Measurements from ENCODE around the gene AKT3. TPM values are rescaled to one million over a fixed set of nuclear protein-coding genes. Genes with fewer than 3 reads are reported as not detected.

AKT3 gene
- polyA plus RNA-seq, 1 donor (not counting 4 experiments of a cell fraction or from before 2014, with no cell fraction given): 2.9 TPM

DNA sequence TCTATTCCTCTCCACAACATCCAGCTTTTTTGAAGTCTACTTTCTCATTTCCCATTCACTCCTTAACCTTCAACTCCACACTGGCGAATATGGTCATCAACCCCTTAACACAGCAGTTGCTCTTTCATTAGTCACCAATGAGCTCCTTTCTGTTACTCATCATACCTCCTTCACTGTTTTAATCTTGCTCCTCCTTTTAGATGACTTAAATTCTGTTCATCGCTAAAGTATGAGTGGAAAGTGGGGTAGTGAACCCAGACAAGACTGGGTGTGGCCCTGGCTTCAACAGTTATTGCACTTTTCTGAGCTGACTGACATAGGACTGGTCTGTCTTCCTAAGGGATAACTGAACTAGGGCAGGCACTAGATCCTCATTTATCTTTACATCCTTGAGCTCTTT is 51.3 kb downstream of the AKT3 start:
- Histone ChIP-seq H3K79me2 (ENCODE audit: control insufficient read depth, insufficient read depth, low read length) (no peaks in the 10 kb centered on the region), H3K4me2 (ENCODE audit: control insufficient read depth, extremely low read depth, insufficient read depth, low read depth, low read length) (no peak overlapping the region), H3K36me3 (ENCODE audit: control insufficient read depth in 2 of 2, extremely low read depth in 1 of 2, insufficient read depth in 2 of 2, low read length in 2 of 2) (no peaks in the 10 kb centered on the region), H3K27ac (ENCODE audit: control insufficient read depth, insufficient read depth, low read length) (no peak overlapping the region), H3K9me1 (ENCODE audit: control insufficient read depth, extremely low read depth, insufficient read depth, low read length) (no peaks in the 10 kb centered on the region), H4K20me1 (ENCODE audit: control insufficient read depth, extremely low read depth, insufficient read depth, low read length) (no peaks in the 10 kb centered on the region), H3K4me1 (ENCODE audit: control insufficient read depth, extremely low read depth, insufficient read depth, low read length) (peaks cover 8% of the 10 kb centered on the region), H3K4me3 (ENCODE audit: control insufficient read depth in 2 of 3, extremely low read depth in 1 of 3, insufficient read depth in 2 of 3, low read depth in 1 of 3, low read length in 3 of 3) (no peak overlapping the region), H3K9ac (ENCODE audit: control insufficient read depth, extremely low read depth, insufficient read depth, low read length) (no peak overlapping the region), H2AFZ (ENCODE audit: control insufficient read depth, low read length) (peak overlapping the region; percentile 6), H3K27me3 (ENCODE audit: control insufficient read depth, extremely low read depth, insufficient read depth, low read length) (no peaks in the 10 kb centered on the region), H3K9me3 (ENCODE audit: control insufficient read depth, low read depth, low read length) (no peaks in the 10 kb centered on the region)
- DNase-seq (ENCODE audit: low read depth, low spot score) (peak; percentile 46), FAIRE-seq (peak; percentile 46)
- TF ChIP-seq, protein P1, sequence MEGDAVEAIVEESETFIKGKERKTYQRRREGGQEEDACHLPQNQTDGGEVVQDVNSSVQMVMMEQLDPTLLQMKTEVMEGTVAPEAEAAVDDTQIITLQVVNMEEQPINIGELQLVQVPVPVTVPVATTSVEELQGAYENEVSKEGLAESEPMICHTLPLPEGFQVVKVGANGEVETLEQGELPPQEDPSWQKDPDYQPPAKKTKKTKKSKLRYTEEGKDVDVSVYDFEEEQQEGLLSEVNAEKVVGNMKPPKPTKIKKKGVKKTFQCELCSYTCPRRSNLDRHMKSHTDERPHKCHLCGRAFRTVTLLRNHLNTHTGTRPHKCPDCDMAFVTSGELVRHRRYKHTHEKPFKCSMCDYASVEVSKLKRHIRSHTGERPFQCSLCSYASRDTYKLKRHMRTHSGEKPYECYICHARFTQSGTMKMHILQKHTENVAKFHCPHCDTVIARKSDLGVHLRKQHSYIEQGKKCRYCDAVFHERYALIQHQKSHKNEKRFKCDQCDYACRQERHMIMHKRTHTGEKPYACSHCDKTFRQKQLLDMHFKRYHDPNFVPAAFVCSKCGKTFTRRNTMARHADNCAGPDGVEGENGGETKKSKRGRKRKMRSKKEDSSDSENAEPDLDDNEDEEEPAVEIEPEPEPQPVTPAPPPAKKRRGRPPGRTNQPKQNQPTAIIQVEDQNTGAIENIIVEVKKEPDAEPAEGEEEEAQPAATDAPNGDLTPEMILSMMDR (optimal IDR thresholded peaks at IDR 0.05 in 1 of 3, IDR thresholded peaks at IDR 0.05 in 1 of 3, conservative IDR thresholded peaks at IDR 0.05 in 1 of 3; ENCODE audit: extremely low read depth in 1 of 3, insufficient read depth in 2 of 3, low read length in 3 of 3): no peak
- TF ChIP-seq EZH2 (IDR thresholded peaks at IDR 0.05; ENCODE audit: low read length): no peak
- dilution Hi-C loops (cut with MboI; ENCODE audit: extremely low pct_ligation_motif_present, low sequenced_read_pairs): no loop called here

DNA sequence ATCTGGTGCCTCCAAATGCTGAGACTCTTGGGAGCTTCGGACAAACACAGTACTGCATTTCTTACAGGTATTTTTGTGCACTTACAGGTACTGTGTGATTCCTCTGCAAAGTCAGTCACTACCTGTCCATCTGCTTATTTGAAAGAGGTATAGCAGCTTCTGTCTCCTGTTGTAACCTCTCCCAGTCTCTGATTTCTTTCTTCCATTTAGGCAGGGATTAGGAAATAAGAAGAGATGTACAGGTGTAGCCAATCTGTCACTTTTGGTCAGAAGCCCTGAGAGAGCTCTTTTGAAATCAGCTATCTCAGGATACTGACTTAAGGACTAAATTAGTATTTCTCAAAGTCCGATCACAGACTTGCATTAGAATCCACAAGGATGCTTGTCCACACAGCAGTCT is 54.0 kb downstream of the AKT3 start:
- dilution Hi-C loops (cut with MboI; ENCODE audit: extremely low pct_ligation_motif_present, low sequenced_read_pairs): no loop called here
- Histone ChIP-seq H3K36me3 (ENCODE audit: control insufficient read depth in 2 of 2, extremely low read depth in 1 of 2, insufficient read depth in 2 of 2, low read length in 2 of 2) (no peaks in the 10 kb centered on the region), H3K9me1 (ENCODE audit: control insufficient read depth, extremely low read depth, insufficient read depth, low read length) (no peaks in the 10 kb centered on the region), H3K27ac (ENCODE audit: control insufficient read depth, insufficient read depth, low read length) (no peak overlapping the region), H3K4me1 (ENCODE audit: control insufficient read depth, extremely low read depth, insufficient read depth, low read length) (peaks cover 8% of the 10 kb centered on the region), H3K27me3 (ENCODE audit: control insufficient read depth, extremely low read depth, insufficient read depth, low read length) (no peaks in the 10 kb centered on the region), H3K79me2 (ENCODE audit: control insufficient read depth, insufficient read depth, low read length) (no peaks in the 10 kb centered on the region), H3K9ac (ENCODE audit: control insufficient read depth, extremely low read depth, insufficient read depth, low read length) (no peak overlapping the region), H3K9me3 (ENCODE audit: control insufficient read depth, low read depth, low read length) (no peaks in the 10 kb centered on the region), H4K20me1 (ENCODE audit: control insufficient read depth, extremely low read depth, insufficient read depth, low read length) (no peaks in the 10 kb centered on the region), H2AFZ (ENCODE audit: control insufficient read depth, low read length) (no peak overlapping the region), H3K4me3 (ENCODE audit: control insufficient read depth in 2 of 3, extremely low read depth in 1 of 3, insufficient read depth in 2 of 3, low read depth in 1 of 3, low read length in 3 of 3) (no peak overlapping the region), H3K4me2 (ENCODE audit: control insufficient read depth, extremely low read depth, insufficient read depth, low read depth, low read length) (no peak overlapping the region)
- TF ChIP-seq, protein P1 (optimal IDR thresholded peaks at IDR 0.05 in 1 of 3, IDR thresholded peaks at IDR 0.05 in 1 of 3, conservative IDR thresholded peaks at IDR 0.05 in 1 of 3; ENCODE audit: extremely low read depth in 1 of 3, insufficient read depth in 2 of 3, low read length in 3 of 3): no peak
- no peak for TF ChIP-seq EZH2 (IDR thresholded peaks at IDR 0.05; ENCODE audit: low read length)
- FAIRE-seq (no peak), DNase-seq (ENCODE audit: low read depth, low spot score) (no peak)
